K562 (cell line): ENCODE data around the gene SNIP1. TPM values are rescaled to one million over a fixed set of nuclear protein-coding genes. Genes with fewer than 3 reads are reported as not detected.

Experiments
- ATAC-seq: fragments of 200-7000 bp; cut with Tn5 transposase; 3 replicates; pipeline ENCODE4 v1.9.1; 2020; ENCODE audit warnings: moderate library complexity
- BruUV-seq: library from RNA; stranded (reverse); fragments of 400-500 nt; replicated peaks from 2 replicates; lab custom pipeline; 2021; lab: Mats Ljungman, UMichigan
- CTCF ChIA-PET: fragments of 300-600 bp; formaldehyde crosslinking; extraction: SDS; loops from one replicate; lab custom pipeline; 2021; ENCODE audit warnings: low intra/inter-chr PET ratio; lab: Yijun Ruan, JAX
- POLR2A ChIA-PET: fragments of 300-600, 350-650 bp; sonication (Branson Sonifier 250); formaldehyde crosslinking; extraction: SDS; loops from one replicate; lab custom pipeline; 2021; ENCODE audit warnings: antibody characterized with exemption, inconsistent platforms; lab: Yijun Ruan, JAX
- DNase-seq, 4 experiments: peaks; one replicate each; pipeline versions ENCODE4 v3.0.0 to v3.0.0-alpha.2; 2011 to 2018; ENCODE audit warnings: low spot score in 3 of 4, mixed read lengths in 3 of 4; ENCODE audit errors: extremely low read depth in 1 of 4
- FAIRE-seq: peaks from 2 replicates; lab custom pipeline; 2011; peaks lifted over from hg19 to GRCh38; lab: Jason Lieb, UNC
- H2AFZ ChIP-seq: 2 replicates; pipeline ENCODE4 v1.6.0; 2011; ENCODE audit warnings: low read depth, low read length, control low read depth, inconsistent platforms
- H3K27ac ChIP-seq: fragments of 200-600 bp; 3 replicates; pipeline ENCODE4 v1.8.0; 2011; ENCODE audit warnings: low read depth, mild to moderate bottlenecking, control low read depth, inconsistent platforms, low read length, moderate library complexity, mixed read lengths; ENCODE audit errors: extremely low read depth
- H3K27me3 ChIP-seq, 2 experiments: fragments of 300-600 bp in 1 of 2; 2 replicates in 1 of 2; 3 replicates in 1 of 2; pipeline versions ENCODE4 v1.6.0 to v1.8.0; 2011; ENCODE audit warnings: inconsistent platforms in 2 of 2, low read length in 2 of 2, mild to moderate bottlenecking in 1 of 2, mixed read lengths in 1 of 2, moderate library complexity in 1 of 2; ENCODE audit not compliant: control insufficient read depth in 2 of 2, insufficient read depth in 2 of 2
- H3K36me3 ChIP-seq: fragments of 300-600 bp; 3 replicates; pipeline ENCODE4 v1.8.0; 2011; ENCODE audit warnings: mild to moderate bottlenecking, low read length, inconsistent platforms; ENCODE audit not compliant: control insufficient read depth, insufficient read depth
- H3K4me1 ChIP-seq, 2 experiments: fragments of 200-600 bp in 1 of 2; replicated peaks in 1 of 2; 2 replicates in 1 of 2; 3 replicates in 1 of 2; pipeline versions ENCODE4 v1.5.1 to v1.8.0; 2011; ENCODE audit warnings: inconsistent platforms in 2 of 2, low read length in 2 of 2, mild to moderate bottlenecking in 1 of 2, mixed read lengths in 1 of 2, moderate library complexity in 1 of 2; ENCODE audit not compliant: control insufficient read depth in 2 of 2, insufficient read depth in 2 of 2
- H3K4me2 ChIP-seq: 2 replicates; pipeline ENCODE4 v1.6.1; 2011; ENCODE audit warnings: low read length, control low read depth, inconsistent platforms, mixed read lengths; ENCODE audit not compliant: insufficient read depth
- H3K4me3 ChIP-seq: fragments of 200-600 bp; sonication (generic), shearing (Covaris generic); 2 replicates; pipeline ENCODE4 v1.5.1; 2016; ENCODE audit warnings: control low read depth, inconsistent platforms
- H3K79me2 ChIP-seq: fragments of 200-600 bp; 3 replicates; pipeline ENCODE4 v1.8.0; 2011; ENCODE audit warnings: low read length, inconsistent platforms; ENCODE audit not compliant: control insufficient read depth, insufficient read depth
- H3K9ac ChIP-seq, 2 experiments: 2 replicates each; pipeline versions ENCODE4 v1.6.0 to v1.6.1; 2011; ENCODE audit warnings: low read depth in 2 of 2, low read length in 2 of 2, control low read depth in 1 of 2, inconsistent platforms in 1 of 2, mild to moderate bottlenecking in 1 of 2, mixed read lengths in 1 of 2; ENCODE audit not compliant: insufficient read depth in 1 of 2
- H3K9me1 ChIP-seq: one replicate; pipeline ENCODE4 v1.6.0; 2011; ENCODE audit warnings: inconsistent platforms, mild to moderate bottlenecking, low read length, moderate library complexity; ENCODE audit not compliant: control insufficient read depth, insufficient read depth
- H3K9me3 ChIP-seq: replicated peaks from 2 replicates; pipeline ENCODE4 v1.5.1; 2011; ENCODE audit warnings: low read depth, low read length, inconsistent platforms; ENCODE audit not compliant: control insufficient read depth, insufficient read depth
- H4K20me1 ChIP-seq: replicated peaks from 2 replicates; pipeline ENCODE4 v1.6.1; 2011; ENCODE audit warnings: low read length, inconsistent platforms, mixed read lengths; ENCODE audit not compliant: control insufficient read depth, insufficient read depth
- CTBP1 ChIP-seq: fragments of 450-650 bp; IDR thresholded peaks from 2 replicates; pipeline ENCODE4 v1.6.1; 2016; ENCODE audit warnings: borderline replicate concordance
- E2F8 ChIP-seq: fragments of 450-650 bp; IDR thresholded peaks from 2 replicates; pipeline ENCODE4 v1.7.1; 2018; ENCODE audit warnings: mild to moderate bottlenecking, low read depth; ENCODE audit not compliant: partially characterized antibody
- FOXA3 ChIP-seq, 2 experiments: fragments of 450-650 bp in 1 of 2; sonication (generic) in 1 of 2; formaldehyde crosslinking; IDR thresholded peaks in 1 of 2; conservative IDR thresholded peaks in 1 of 2; 2 replicates each; pipeline versions ENCODE4 v1.4.0 to v1.8.0; 2020 to 2022; ENCODE audit warnings: mild to moderate bottlenecking in 2 of 2, missing genetic modification reagents in 1 of 2
- FOXM1 ChIP-seq, 2 experiments: fragments of 450-650 bp in 1 of 2; sonication (generic) in 1 of 2; formaldehyde crosslinking in 1 of 2; IDR thresholded peaks; 2 replicates each; pipeline versions ENCODE4 v1.6.1 to v1.9.0; 2017 to 2022; ENCODE audit warnings: low read depth in 2 of 2, mild to moderate bottlenecking in 2 of 2, missing genetic modification reagents in 1 of 2, moderate library complexity in 1 of 2
- HINFP ChIP-seq: fragments of 450-650 bp; conservative IDR thresholded peaks from 2 replicates; pipeline ENCODE4 v1.6.1; 2016; ENCODE audit warnings: missing genetic modification characterization, low read depth, mild to moderate bottlenecking, control low read depth, missing compliant biosample characterization
- NCOA6 ChIP-seq: fragments of 450-650 bp; IDR thresholded peaks from 2 replicates; pipeline ENCODE4 v1.6.1; 2017; ENCODE audit warnings: mild to moderate bottlenecking
- PHB2 ChIP-seq: fragments of 450-650 bp; IDR thresholded peaks from 2 replicates; pipeline ENCODE4 v1.6.1; 2017; ENCODE audit warnings: low read depth
- PML ChIP-seq: IDR thresholded peaks from 2 replicates; pipeline ENCODE4 v1.6.1; 2012; ENCODE audit warnings: low read length, inconsistent platforms
- POLR2AphosphoS5 ChIP-seq: IDR thresholded peaks from 2 replicates; pipeline ENCODE4 v1.6.1; 2011; ENCODE audit warnings: mild to moderate bottlenecking, low read depth, low read length, moderate library complexity; ENCODE audit not compliant: control insufficient read depth, insufficient read depth
- SMARCC2 ChIP-seq: fragments of 450-650 bp; IDR thresholded peaks from 2 replicates; pipeline ENCODE4 v1.6.1; 2017; ENCODE audit warnings: antibody characterized with exemption, moderate library complexity, mild to moderate bottlenecking, low read depth
- TCF7L2 ChIP-seq: fragments of 150-350 bp; IDR thresholded peaks from 2 replicates; pipeline ENCODE4 v1.6.1; 2016; ENCODE audit warnings: low read depth, mild to moderate bottlenecking, low read length, moderate library complexity
- XRCC3 ChIP-seq: fragments of 450-650 bp; IDR thresholded peaks from 2 replicates; pipeline ENCODE4 v1.6.1; 2017; ENCODE audit warnings: mild to moderate bottlenecking, moderate library complexity
- ZNF766 ChIP-seq: fragments of 200-800 bp; sonication (Bioruptor generic); conservative IDR thresholded peaks from 2 replicates; pipeline ENCODE4 v1.6.1; 2016; ENCODE audit warnings: missing genetic modification characterization, missing compliant biosample characterization
- WGBS: fragments of 100-300 bp; shearing (Covaris generic); methylation state at CpG from one replicate; pipeline ENCODE4 v1.1.6; 2016; ENCODE audit warnings: low coverage, mixed read lengths; ENCODE audit not compliant: insufficient coverage; ENCODE audit errors: missing lambda C conversion rate; 5-methylcytosine and 5-hydroxymethylcytosine counted together
- in situ Hi-C: fragments of 300-500 bp; cut with MboI; formaldehyde crosslinking; loops from 4 replicates; pipeline ENCODE4 v1.15.0; 2018; ENCODE audit warnings: inconsistent platforms, mixed read lengths
- intact Hi-C: fragments of 100-400 bp; cut with micrococcal nuclease; formaldehyde crosslinking; loops from 2 replicates; pipeline ENCODE4 v1.14.2; 2022
- polyA plus RNA-seq, 8 experiments: library from polyadenylated mRNA; depleted of rRNA in 4 of 8; stranded (reverse) in 5 of 8; unstranded in 3 of 8; fragments of >200 nt; fragmentation: Nextera tagmentation in 2 of 8; fragmentation: Illumina TruSeq in 1 of 8; extraction: Ambion mirVana in 2 of 8; extraction: Trizol in 1 of 8; gene quantifications; 2 replicates each; pipeline versions ENCODE4 v1.2.1 to v1.2.3, GENCODE V29; 2011 to 2014; ENCODE audit warnings: inconsistent platforms in 1 of 8, missing spikeins in 1 of 8
- total RNA-seq, 7 experiments: library from RNA; depleted of rRNA in 6 of 7; stranded (reverse); fragments of >200 nt in 6 of 7; fragmentation: Illumina TruSeq in 2 of 7; extraction: Trizol in 2 of 7; gene quantifications; 2 replicates each; pipeline versions ENCODE4 v1.2.1 to v1.2.3, GENCODE V29; 2011 to 2021; ENCODE audit warnings: low replicate concordance in 1 of 7
- TF ChIP-seq, protein P1 (sequence below): fragments of 250-450 bp; sonication (Bioruptor Pico); IDR thresholded peaks from 2 replicates; pipeline ENCODE4 v1.8.0; 2021; ENCODE audit warnings: moderate library complexity, mild to moderate bottlenecking, inconsistent platforms

The SNIP1 gene
- total and polyA plus RNA-seq, 9 of the 15 experiments (the other 6 are each of a cell fraction or from before 2014, with no cell fraction given) = 2.9 to 25.9 (median 14.6) TPM

DNA sequence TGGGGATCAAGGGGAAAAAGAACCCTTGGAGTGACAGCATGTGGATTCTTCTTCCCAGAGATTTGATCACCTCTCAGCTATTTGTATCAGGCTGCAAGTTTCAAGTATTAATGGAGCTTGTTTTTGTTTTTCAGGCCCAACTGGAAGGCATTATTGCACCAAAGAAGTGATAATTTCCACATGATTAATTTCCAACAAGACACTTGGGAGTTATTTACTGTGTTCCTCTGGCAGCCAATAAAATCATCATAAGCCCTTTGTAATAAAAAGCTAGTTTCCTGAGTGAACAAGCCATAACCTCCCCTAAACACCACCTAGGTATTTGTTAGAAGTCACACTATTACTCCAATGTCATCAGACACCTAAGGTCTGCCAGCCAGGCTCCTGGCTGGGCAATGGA is 10.8 kb upstream of the SNIP1 start (continued):
- TF ChIP-seq, protein P1, sequence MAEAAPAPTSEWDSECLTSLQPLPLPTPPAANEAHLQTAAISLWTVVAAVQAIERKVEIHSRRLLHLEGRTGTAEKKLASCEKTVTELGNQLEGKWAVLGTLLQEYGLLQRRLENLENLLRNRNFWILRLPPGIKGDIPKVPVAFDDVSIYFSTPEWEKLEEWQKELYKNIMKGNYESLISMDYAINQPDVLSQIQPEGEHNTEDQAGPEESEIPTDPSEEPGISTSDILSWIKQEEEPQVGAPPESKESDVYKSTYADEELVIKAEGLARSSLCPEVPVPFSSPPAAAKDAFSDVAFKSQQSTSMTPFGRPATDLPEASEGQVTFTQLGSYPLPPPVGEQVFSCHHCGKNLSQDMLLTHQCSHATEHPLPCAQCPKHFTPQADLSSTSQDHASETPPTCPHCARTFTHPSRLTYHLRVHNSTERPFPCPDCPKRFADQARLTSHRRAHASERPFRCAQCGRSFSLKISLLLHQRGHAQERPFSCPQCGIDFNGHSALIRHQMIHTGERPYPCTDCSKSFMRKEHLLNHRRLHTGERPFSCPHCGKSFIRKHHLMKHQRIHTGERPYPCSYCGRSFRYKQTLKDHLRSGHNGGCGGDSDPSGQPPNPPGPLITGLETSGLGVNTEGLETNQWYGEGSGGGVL = no peak
- TF ChIP-seq TCF7L2 (no peak), NCOA6 (no peak)

GRCh38 chr1:37562984-37563383 is 8.9 kb upstream of the SNIP1 start:
- no peak overlapping the region for H3K4me2 ChIP-seq
- ATAC-seq (peak; percentile 79), DNase-seq (peak; percentile 63 to 85 (median 78)), FAIRE-seq (peak; percentile 72)
- no peaks in the 10 kb centered on the region for H3K79me2 ChIP-seq
- H3K9me3 ChIP-seq = no peaks in the 10 kb centered on the region
- H3K36me3 ChIP-seq = peaks cover 52% of the 10 kb centered on the region
- no peak overlapping the region for H3K9ac ChIP-seq
- in situ Hi-C loops = no loop called here
- H3K4me1 ChIP-seq = peaks cover 49 to 50% of the 10 kb centered on the region in 2 experiments
- BruUV-seq = no TSS peak
- WGBS = 11% methylated on average over 1 of the region's 1 CpG
- peaks cover 7% of the 10 kb centered on the region for H3K9me1 ChIP-seq
- ChIA-PET POLR2A (interaction anchor here (0.6 to 1.5 kb wide), 6 partner anchors 9 to 435 kb away, joined by 3 to 7 read pairs (median 3); partner anchors contain the start of gene SNIP1), CTCF (no interaction called here)
- H3K4me3 ChIP-seq = no peak overlapping the region
- H3K27me3 ChIP-seq = no peaks in the 10 kb centered on the region
- no peak overlapping the region for H2AFZ ChIP-seq
- H4K20me1 ChIP-seq = 0 out of 2 replicates have a peak, but pooled peaks cover 4% of the 10 kb centered on the region
- H3K27ac ChIP-seq = peak overlapping the region; percentile 34; the same call in 2 of the 3 replicates
- intact Hi-C loops = loop anchor here (5.0 kb wide), 1 partner anchor 119 kb away; no protein-coding TSS in a partner anchor
- peak; percentile 65; the same call in 1 of the 2 replicates for TF ChIP-seq CTBP1
- TF ChIP-seq SMARCC2 = peak; percentile 64; the same call in 1 of the 2 replicates
- peak; percentile 93 for TF ChIP-seq POLR2AphosphoS5
- peak; percentile 76 for TF ChIP-seq PHB2
- TF ChIP-seq FOXA3 (CRISPR knock-in tag; conservative IDR thresholded peaks at IDR 0.05 in 1 of 2, IDR thresholded peaks at IDR 0.05 in 1 of 2) = peak in 1 of 2 experiments; percentile 29; a peak in 1 of 4 replicates
- no peak for TF ChIP-seq E2F8
- TF ChIP-seq HINFP (tag) = no peak
- peak; percentile 55; the same call in 1 of the 2 replicates for TF ChIP-seq ZNF766 (CRISPR knock-in tag)
- TF ChIP-seq PML = peak; percentile 84
- no peak for TF ChIP-seq XRCC3
- TF ChIP-seq FOXM1 (IDR thresholded peaks at IDR 0.05; ENCODE audit: low read depth) = peak; percentile 77
- no peak for TF ChIP-seq FOXM1 (CRISPR knock-in tag; IDR thresholded peaks at IDR 0.05; ENCODE audit: low read depth)
